Fibroblast of peridontal ligament (primary cell): Measurements from ENCODE around the gene GJB1.
A peak's percentile ranks its signal among the peaks of the same experiment; 100 is the strongest.

Source experiments
- DNase-seq: peaks from one replicate; pipeline ENCODE4 v3.0.0-alpha.2; 2010; ENCODE audit errors: extremely low read depth

GJB1 gene

DNA sequence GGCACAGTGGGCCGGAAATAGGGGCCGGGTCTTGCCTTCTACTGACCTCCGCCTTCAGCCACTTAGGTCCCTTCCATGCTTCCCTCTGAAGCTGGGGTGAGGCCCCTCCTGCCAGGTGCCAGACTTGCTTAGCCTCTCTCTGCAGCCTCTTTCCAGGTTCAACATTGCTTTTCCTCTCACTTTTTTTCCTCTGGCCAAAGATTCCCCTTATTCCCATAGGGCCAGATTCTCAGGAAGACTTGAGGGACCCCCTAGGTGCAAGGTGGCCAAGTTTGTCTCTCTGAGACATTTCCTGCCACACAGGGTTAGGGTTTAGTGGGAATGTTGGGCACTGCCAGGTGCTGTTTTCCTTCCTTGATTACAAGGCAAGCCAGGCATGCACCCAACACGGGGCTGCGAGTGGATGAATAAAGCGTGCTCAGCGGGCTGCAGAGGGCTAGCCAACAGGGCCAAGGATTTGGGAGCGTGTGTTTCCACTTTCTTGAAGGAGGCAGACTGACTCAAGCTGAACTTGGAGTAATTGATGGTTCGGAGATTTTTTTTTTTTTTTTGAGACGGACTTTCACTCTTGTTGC, 7.6 kb upstream of the GJB1 start:
- no peak for DNase-seq

DNA sequence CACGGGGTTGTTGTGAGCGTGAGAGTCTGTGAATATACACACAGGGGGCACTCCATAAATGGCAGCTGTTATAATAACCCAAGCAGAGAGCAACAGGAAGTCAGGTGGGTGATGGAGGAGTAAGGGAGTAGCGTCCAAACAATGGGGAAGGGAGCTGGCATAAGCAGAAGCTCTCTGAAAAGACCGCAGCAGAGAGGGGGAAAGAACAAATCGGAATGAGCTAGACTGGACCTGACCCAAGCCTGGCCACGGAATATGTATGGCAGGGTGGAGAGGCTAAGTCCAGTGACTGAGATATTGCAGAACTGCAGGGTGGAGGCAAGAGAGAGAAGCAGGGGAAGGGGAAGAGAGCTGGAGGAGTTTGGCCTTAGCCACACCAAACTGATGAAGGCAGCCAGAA, 6.5 kb upstream of the GJB1 start:
- no peak for DNase-seq

DNA sequence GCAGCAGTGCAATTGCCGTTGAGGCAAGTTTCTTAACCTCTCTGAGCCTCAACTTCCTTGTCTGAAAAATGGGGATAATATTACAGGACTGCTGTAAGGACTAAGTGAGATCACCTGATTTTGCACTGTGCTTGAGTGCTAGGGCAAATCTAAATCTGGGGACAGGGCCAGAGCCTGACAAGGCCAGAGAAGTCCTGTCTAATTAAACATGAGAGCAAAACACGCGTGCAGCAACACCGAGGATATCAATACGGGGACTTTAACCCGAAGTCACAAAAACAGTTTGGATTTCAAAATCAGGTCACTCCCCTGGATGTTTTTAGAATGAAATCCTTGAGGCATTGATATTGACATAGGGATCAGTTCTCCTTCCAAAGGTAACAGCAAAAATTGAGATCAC, 5.7 kb upstream of the GJB1 start:
- no peak for DNase-seq

DNA sequence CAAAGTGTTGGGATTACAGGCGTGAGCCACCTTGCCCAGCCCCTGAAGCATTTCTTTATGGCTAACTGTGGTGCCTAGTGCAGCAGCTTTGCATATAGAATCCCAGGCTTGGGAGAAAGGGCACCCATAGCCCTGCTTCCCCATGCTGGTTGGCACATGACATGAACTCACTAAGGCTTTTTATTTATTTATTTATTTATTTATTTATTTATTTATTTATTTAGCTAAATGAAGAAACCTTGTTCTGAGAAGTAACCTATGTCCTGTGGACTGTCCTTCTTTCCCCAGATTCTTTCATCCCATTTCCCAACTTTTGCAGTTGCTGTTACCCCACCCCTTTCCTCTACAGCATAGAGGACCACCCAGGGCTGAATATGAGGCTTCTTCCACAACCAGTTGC, 1.9 kb upstream of the GJB1 start:
- DNase-seq = no peak

DNA sequence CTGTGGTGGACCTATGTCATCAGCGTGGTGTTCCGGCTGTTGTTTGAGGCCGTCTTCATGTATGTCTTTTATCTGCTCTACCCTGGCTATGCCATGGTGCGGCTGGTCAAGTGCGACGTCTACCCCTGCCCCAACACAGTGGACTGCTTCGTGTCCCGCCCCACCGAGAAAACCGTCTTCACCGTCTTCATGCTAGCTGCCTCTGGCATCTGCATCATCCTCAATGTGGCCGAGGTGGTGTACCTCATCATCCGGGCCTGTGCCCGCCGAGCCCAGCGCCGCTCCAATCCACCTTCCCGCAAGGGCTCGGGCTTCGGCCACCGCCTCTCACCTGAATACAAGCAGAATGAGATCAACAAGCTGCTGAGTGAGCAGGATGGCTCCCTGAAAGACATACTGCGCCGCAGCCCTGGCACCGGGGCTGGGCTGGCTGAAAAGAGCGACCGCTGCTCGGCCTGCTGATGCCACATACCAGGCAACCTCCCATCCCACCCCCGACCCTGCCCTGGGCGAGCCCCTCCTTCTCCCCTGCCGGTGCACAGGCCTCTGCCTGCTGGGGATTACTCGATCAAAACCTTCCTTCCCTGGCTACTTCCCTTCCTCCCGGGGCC, 1.2 kb downstream of the GJB1 start:
- DNase-seq = no peak

DNA sequence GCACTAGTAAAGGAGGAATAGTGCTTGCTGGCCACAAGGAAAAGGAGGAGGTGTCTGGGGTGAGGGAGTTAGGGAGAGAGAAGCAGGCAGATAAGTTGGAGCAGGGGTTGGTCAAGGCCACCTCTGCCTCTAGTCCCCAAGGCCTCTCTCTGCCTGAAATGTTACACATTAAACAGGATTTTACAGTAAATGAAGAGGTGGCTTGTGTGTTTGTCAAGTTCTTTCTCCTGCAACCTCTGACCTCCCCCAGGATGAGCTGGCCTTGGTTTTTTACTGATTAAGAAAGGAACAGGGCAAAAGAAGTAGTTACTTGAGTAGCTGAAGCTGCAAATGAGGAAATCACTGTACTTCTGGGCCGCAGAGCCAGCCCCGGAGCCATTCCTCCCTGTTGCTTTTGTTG, 2.0 kb downstream of the GJB1 start:
- no peak for DNase-seq

DNA sequence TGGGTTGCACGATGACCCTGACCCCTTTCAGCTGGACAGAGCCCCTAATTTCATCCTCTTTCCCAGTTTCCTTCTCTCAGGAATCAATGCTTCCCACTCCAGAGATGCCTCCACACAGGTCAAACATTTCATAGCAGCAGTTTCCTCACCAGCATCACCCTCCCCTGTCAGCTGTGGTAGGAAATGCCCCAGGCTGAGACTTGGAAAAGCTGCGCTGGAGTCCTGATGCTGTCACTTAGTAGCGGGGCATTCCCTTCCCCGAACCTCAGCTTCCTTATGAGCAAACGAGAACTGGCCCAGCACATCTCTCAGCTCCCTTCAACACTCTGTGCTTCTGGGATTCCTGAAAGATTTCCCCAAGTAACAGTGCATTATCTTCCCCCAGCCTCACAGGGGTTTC, 2.7 kb downstream of the GJB1 start:
- DNase-seq = no peak

DNA sequence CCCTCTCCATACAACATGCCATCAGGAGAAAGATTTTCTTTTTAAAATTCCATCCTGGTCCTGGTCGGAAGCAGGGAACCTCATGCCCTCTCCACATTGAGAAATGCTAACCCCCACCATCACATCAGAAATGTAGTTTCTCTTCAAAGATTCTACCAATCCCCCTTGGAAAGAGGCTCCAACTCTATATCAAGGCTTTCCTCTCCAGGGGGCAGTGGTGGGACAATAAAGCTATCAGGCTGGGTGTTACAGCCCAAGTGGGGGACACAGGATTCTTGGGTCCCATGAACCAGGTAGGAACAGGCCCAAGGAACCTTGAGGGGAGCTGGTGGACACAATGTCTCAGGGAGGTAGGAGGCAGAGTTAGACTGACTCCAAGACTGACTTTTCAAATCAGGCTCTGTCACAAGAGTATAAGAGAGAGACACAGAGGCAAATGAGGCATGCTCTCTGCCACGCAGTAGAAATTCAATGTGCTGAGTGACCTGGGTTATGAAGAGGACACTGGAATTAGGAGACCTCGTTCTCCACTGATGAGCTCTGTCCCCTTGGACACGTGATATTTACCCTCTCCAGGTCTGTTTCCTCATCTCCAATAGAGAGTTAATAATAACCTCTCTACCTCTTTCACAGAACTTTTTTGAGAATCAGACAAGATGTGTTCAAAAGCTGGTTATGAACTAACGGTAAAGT, 4.5 kb downstream of the GJB1 start:
- DNase-seq = no peak

DNA sequence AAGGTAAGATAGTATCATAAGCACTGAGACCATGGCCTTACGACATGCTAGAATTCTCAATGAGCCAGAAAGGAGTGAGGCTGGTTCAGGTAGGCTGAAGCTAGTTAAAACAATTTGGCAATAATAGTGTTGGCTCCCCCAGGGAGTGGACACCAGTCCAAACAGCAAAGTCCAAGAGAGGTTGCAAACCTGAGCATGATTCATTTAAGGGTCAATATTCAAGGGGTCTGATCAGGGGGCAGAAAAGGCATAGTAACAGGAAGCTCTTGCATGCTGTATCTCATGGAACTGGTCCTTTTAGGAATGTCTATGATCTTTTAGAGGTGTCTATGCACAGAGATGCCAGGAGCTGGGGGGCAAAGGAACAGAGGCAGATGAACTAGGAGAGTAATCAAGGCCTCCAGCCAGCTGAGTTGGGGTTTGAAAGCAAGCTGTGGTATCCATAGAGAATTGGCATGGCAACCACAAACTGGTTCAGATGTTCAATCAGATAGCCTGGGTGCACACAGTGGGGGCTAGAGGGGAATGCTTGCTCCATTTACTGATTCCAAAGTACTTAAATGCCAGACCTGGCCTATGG, 5.1 kb downstream of the GJB1 start:
- DNase-seq = no peak

DNA sequence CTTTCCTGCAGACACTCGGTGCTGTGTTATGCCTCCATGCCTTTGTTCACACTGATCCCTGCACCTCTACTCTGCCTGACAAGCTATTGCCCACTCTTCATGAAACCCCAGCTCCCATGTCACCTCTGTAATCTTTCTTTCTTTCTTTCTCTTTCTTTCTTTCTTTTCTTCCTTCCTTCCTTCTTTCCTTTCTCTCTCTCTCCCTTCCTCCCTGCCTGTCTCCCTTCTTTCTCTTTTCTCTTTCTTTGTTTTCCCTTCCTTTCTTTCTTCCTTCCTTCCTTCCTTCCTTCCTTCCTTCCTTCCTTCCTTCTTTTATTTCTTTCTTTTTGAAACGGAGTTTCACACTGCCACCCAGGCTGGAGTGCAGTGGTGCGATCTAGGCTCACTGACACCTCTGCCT, 12.5 kb downstream of the GJB1 start:
- DNase-seq = no peak

DNA sequence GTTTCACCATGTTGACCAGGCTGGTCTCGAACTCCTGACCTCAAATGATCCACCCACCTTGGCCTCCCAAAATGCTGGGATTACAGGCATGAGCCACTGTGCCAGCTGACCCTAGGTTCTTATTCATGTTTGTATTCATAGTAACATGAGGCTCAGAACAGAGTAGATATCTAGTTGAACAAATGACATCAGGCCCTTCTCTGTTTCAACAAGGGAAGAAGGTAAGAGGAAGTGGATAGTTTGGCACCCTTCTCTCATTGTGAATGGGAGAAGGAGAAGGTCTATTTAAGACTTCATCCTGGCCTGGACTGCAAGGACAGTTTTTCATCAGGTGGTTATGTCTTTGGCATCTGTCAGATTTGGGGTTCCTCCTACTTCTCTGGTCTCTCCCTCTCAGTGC, 13.8 kb downstream of the GJB1 start:
- no peak for DNase-seq

DNA sequence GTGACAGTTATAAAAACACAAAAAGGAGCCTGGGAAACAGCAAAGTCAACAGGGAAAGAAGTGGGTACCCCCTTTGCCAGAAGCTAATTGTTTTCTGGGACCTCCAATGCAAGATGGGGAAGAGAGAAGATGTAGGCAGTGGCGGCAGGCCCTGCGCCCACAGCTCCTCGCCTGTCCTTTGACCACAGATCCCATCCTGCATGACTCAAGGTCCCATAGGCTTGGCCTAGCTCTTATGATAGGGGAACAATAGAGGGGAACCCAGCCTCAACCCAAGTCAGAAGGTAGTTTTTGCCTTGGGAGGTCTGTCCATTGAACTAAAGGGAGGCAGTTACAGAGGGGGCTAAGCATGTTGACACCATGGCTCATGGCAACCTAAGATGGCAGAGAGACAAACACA, 16.8 kb downstream of the GJB1 start:
- no peak for DNase-seq

DNA sequence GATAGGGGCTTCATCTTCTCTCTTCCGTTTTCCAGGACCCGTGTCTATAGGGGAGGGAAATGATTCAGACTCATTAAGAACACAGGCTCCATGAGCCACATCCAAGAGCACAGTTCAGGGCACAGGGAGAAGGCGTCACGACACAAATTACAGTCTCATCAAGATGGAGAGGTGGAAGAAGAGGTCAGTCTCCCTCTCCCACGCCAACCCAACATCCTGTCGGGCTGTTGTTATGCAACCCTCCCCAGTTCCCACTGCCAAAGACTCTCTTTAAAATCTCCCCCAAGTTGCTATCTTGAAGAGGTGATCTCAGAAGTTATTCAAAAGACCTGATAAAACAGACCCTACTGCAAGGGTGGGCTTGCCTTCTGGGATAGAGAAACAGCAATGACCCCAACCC, 18.3 kb downstream of the GJB1 start:
- no peak for DNase-seq

DNA sequence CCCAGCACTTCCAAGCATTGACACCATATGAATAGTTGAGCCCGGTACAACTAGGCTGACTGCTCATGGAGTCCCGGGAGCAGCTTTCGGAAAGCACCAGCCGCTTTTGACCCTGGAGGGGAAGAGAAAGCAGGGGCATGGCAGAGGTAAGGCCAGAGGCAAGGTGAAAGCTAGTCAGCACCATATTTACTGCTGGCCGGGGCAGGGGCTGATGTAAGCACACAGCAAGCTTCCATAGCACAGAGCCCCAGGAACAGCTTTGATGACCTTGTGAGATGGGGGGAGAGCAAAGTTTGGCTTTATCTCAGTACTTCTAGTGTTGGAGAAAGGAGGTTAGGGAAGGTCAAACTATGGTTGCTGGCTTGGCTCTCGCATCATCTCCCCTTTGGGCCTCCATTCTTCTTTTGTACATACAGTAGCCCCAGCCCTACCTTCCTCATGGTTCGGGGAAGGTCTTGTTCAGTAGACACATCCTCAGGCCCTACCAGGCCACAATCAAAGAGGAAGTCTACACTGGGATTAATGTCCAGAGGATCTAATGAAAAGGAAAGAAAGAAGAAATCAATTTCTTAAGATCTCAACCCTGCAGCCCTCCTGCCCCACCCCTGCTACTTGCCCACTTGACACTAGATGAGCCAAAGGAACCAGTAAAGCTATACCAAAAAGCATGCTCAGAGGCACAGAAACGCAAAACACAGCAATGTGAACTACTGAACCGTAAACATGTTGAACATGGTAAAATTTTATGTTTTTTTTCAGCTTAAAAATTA, 21.5 kb downstream of the GJB1 start:
- DNase-seq = no peak

DNA sequence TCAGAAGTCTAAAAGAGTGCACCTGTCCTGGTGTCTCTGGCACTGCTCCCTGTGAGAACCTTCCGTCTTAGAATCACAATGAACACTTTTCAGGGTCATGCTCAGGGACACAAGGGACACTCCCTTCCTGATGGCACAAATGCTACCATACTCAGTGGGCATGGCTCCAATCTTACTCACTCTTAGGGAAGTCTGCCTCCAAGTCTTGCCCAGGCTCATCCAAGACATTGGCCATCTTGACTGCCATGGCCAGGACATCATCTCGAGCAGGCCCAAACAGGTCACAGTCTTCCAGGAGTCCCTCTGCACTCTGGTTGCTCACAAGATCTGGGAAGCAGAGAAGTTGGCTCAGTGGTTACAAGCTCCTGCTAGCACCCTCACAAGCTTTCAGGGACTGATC, 22.1 kb downstream of the GJB1 start:
- no peak for DNase-seq

DNA sequence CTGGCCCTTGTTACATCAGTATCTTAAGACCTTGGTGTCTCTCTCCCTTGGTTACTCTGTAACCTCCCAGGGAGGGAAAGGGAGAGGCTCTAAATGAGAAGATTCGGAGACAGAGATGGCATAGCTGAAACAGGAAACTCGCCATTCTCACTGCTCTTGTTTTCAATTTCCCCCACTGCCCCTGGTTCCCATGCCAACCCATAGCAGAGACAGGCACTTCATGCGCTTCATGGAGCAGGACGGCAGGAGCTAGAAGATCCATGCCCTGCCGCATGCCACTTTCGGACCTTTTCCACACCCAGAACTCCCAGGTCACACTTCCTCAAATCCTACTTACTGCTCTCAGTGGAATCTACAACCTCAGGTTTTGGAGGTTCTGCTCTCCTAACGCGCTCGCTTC, 27.8 kb downstream of the GJB1 start:
- no peak for DNase-seq

DNA sequence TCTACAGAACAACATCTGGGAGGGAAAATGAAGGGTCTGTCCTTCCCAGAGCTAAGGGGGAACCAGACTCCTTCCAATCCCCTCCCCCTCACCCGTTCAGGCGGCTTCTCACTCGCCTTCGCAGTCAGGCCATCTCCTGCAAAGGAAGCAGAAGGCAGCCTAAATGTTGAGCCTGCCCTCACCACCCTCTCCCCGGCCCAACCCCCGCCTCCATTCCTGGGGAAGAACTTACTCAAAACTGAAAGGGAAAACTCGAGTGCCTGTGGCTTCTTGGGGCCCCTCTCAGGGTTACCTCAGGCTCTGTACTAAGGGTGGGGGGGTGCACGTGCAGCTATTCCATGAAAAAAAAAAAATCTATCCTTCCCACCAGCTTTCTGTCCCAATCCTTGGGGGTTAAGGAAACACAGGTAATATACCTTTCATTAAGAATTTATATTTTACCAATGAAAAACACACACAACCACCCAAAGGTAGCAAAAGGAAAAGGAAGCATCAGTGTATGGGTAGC, 28.5 kb downstream of the GJB1 start:
- DNase-seq = peak; percentile 8

DNA sequence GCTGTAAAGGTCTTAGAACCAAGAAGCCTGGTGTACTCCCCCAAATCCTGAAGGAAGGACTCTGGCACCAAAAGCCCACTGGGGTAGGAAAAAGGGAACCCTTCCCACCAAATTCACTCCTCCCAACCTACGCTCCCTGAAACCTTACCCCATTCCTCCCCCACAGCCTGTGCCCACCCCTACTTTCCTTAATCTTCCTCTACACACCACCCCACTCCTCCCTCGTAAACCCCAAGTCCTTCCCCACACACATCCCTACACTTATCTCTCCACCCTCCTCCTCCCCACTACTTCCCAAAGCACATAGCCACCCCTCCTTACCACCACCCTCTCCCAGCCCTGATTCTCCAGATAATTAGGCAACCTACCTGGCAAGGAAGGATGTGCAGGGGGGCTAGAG, 29.2 kb downstream of the GJB1 start:
- DNase-seq = no peak

DNA sequence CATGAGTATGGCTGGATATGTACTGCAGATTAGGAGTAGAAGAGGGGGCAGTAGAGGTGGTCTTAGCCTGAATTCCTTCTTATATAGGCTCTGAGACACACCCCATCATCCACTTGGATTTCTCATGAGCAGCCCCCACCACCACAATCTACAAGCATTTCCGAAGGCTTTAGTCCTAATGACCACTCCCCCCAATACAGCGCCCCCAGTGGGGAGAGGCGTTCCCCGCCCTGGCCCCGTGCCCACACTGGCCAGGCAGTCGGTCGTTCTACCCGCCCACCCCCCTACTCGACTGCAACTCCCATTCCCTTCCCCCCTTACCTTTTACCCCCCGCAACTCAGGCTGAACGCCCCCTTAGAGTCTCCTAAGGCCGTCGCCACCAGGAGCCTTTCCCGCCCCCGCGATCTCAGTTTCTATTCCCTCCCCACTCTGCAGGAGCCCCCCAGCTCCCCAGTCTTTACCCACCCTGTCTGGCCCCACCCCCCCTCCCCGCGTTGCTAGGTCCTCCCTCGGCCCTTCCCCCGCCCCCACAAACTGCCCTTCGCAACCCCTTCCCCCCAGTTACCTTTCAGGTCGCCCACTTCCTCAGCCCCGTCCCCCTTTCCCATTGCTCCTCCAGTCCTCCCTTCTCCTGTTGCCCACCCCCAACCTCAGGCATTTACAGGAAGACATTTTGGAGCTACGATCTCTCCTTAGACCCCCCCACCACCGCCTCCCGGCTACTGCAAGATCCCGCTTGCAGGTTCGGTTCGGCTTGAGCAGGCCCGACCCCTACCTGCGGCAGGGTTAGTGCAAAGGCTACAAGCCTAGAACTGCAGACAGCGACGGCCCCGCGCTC, 30.4 kb downstream of the GJB1 start:
- DNase-seq = peak; percentile 34

DNA sequence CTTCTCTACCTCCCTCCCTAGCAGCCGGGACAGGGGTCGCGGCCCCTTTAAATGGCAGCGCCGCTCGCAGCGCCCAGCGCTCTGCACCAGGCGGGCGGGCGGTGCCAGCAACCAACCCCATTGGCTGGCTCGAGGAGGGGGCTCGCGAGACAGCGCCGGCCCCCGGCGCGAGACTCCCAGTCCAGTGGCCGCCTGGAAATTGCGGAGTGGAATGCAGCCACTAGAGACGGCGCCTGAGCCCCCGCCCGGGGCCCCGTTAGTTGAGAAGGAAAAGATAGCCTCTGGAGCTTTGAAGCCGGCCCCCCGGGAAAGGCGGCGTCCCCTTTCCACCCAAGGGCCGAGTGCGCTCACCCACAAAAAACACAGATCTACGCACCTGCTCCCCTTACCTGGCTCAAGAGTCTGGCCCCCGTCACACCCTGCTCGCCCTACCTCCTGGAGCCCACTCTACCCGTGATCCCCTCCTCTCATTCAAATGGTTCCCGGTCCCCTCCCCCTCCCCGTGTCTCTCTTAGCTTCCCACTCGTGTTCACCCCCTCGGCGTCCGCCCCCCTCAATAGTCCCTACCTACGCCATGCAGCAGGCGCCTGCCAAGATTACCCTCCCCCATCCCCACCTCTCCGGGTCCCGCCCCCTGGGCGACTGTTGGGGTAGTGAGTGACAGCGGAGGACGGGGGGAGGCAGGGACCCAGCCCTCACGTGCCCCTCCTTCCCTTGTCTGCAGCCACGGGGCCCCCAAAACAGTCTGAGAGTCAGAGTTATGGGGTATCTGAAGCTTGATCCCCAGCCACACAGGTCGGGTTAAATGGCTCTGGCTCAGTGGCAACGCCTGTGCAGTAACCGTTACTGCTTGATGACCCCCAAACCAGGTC, 31.3 kb downstream of the GJB1 start, which contains the start of gene ZMYM3:
TSS of gene ZMYM3 (minus strand) at position 49 of the 872 bp plus-strand sequence. CDS start 885 bp downstream, outside the sequence.
- DNase-seq = peak; percentile 75
